Kidney (tissue), 14 donors: ENCODE data around the gene ASMTL. TPM values are rescaled to one million over a fixed set of nuclear protein-coding genes. Genes with fewer than 3 reads are reported as not detected.

Experiments
- DNase-seq, 5 donors: peaks; one replicate each; pipeline ENCODE4 v3.0.0-alpha.2; 2013 to 2020
- FAIRE-seq: peaks from 2 replicates; lab custom pipeline; 2012; peaks lifted over from hg19 to GRCh38; lab: Jason Lieb, UNC
- H3K27ac ChIP-seq, 2 donors: one replicate each; pipeline ENCODE4 v1.7.0; 2013; ENCODE audit warnings: low read depth in 2 of 2, low read length in 2 of 2, inconsistent platforms in 1 of 2
- H3K27me3 ChIP-seq: one replicate; pipeline ENCODE4 v1.7.1; 2013; ENCODE audit warnings: low read length, inconsistent platforms; ENCODE audit not compliant: control insufficient read depth, insufficient read depth
- H3K36me3 ChIP-seq, 3 donors: one replicate each; pipeline versions ENCODE4 v1.7.0 to v1.7.1; 2013; ENCODE audit warnings: low read length in 3 of 3, control low read depth in 1 of 3, inconsistent platforms in 1 of 3; ENCODE audit not compliant: insufficient read depth in 3 of 3, control insufficient read depth in 2 of 3
- H3K4me1 ChIP-seq, 3 donors: one replicate each; pipeline versions ENCODE4 v1.7.0 to v1.7.1; 2013; ENCODE audit warnings: low read length in 3 of 3, inconsistent platforms in 1 of 3, low read depth in 1 of 3; ENCODE audit not compliant: control insufficient read depth in 2 of 3, insufficient read depth in 2 of 3
- H3K4me3 ChIP-seq, 3 donors: one replicate each; pipeline versions ENCODE4 v1.7.0 to v1.8.1; 2013; ENCODE audit warnings: low read length in 3 of 3, control low read depth in 1 of 3, inconsistent platforms in 1 of 3
- H3K9ac ChIP-seq, 3 donors: one replicate each; pipeline versions ENCODE4 v1.7.0 to v1.7.1; 2013; ENCODE audit warnings: low read length in 3 of 3, control low read depth in 1 of 3, inconsistent platforms in 1 of 3
- H3K9me3 ChIP-seq, 3 donors: one replicate each; pipeline versions ENCODE4 v1.7.0 to v1.7.1; 2013; ENCODE audit warnings: low read length in 3 of 3, control low read depth in 1 of 3, inconsistent platforms in 1 of 3; ENCODE audit not compliant: control insufficient read depth in 2 of 3, insufficient read depth in 1 of 3
- intact Hi-C: fragments of 100-400 bp; cut with DNase I; formaldehyde crosslinking; loops from one replicate; pipeline ENCODE4 v1.11.1; 2022
- polyA plus RNA-seq: library from polyadenylated mRNA; stranded (reverse); fragments of 350-450 nt; fragmentation: Illumina TruSeq; extraction: RNeasy Lipid Tissue Mini Kit (QIAGEN cat#74804); gene quantifications from one replicate; pipeline ENCODE4 v1.2.3, GENCODE V29; 2014; ENCODE audit warnings: low read depth, low replicate concordance; ENCODE audit not compliant: insufficient read depth
- total RNA-seq: library from RNA; stranded (reverse); fragmentation: NEBNext Ultra II Directional; extraction: Animal tissue kit (Norgen Biotek cat#: 25700); gene quantifications from one replicate; pipeline ENCODE4 v1.2.1, GENCODE V29; 2021
- TF ChIP-seq, protein P1 (sequence below): IDR thresholded peaks from 3 replicates; pipeline ENCODE4 v1.5.1; 2012; ENCODE audit warnings: mild to moderate bottlenecking, moderate library complexity, borderline replicate concordance; ENCODE audit not compliant: insufficient read depth; ENCODE audit errors: extremely low read depth
- donor health status: control.
- donor health status: control.
- donor health status: control.
- donor health status: control.
- donor health status: control.
- donor health status: DM: yes; HTN: yes; CAD: no.
- donor health status: Normal renal cell carcinoma (clear cell type).

Gene ASMTL
- total and polyA plus RNA-seq, 2 donors from 2014 or later, result 29.9 to 33.3 TPM

DNA sequence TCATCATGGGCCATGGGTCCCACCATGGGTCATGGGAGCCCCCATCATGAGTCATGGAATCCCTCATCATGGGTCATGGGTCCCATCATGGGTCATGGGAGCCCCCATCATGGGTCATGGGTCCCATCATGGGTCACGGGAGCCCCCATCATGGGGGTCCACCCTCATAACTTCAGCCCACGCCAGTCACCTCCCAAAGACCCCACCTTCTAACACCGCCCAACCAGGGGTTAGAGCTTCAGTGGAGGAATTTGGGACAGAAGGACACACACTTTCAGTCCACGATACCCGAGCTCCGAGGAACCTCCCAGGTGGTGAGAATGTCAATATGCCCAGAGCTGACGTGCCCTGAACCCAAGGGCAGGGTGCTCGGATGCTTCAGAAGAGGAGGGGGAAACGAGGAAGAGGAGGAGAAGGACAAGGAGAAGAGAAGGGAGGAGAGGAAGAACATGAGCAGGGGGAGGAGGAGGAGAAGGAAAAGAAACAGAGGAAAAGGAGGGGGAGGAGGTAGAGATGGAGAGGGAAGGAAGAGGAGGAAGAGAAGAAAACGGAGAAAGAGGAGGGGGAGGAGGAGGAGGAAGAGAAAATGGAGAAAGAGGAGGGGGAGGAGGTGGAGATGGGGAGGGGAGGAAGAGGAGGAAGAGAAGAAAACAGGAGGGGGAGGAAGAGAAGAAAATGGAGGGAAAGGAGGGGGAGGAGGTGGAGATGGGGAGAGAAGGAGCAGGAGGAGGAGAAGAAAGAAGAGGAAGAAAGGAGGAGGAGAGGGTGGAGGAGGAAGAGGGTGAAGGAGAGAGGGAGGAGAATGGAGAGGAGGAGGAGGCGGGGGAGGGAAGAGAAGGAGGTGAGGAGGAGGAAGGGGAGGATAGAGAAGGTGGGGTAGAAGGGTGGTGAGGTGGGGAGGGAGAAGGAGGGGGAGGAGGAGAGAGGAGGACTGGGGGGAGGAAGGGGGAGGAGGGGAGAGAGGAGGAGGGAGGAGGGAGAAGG lies 98.4 kb downstream of the ASMTL start:
- Histone ChIP-seq H3K4me3 (no peak overlapping the region), H3K27ac (no peak overlapping the region), H3K4me1 (no peaks in the 10 kb centered on the region), H3K27me3 (no peaks in the 10 kb centered on the region), H3K9me3 (peaks cover 0 to 3% (median 0%) of the 10 kb centered on the region in 3 donors), H3K9ac (no peak overlapping the region), H3K36me3 (no peaks in the 10 kb centered on the region)
- TF ChIP-seq, protein P1, sequence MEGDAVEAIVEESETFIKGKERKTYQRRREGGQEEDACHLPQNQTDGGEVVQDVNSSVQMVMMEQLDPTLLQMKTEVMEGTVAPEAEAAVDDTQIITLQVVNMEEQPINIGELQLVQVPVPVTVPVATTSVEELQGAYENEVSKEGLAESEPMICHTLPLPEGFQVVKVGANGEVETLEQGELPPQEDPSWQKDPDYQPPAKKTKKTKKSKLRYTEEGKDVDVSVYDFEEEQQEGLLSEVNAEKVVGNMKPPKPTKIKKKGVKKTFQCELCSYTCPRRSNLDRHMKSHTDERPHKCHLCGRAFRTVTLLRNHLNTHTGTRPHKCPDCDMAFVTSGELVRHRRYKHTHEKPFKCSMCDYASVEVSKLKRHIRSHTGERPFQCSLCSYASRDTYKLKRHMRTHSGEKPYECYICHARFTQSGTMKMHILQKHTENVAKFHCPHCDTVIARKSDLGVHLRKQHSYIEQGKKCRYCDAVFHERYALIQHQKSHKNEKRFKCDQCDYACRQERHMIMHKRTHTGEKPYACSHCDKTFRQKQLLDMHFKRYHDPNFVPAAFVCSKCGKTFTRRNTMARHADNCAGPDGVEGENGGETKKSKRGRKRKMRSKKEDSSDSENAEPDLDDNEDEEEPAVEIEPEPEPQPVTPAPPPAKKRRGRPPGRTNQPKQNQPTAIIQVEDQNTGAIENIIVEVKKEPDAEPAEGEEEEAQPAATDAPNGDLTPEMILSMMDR, result no peak
- intact Hi-C loops, result no loop called here
- FAIRE-seq (no peak), DNase-seq (peak in 1 of 5 donors; percentile 15)

Other genes starting within 250 kb of the ASMTL start
- gene CRLF2, start 240.3 kb downstream of the ASMTL start, total RNA-seq, result 1.6 TPM
- not detected for gene CRLF2, start 240.3 kb downstream of the ASMTL start, polyA plus RNA-seq
- gene CSF2RA, start 184.1 kb downstream of the ASMTL start, total RNA-seq, result 15.5 TPM
- gene CSF2RA, start 184.1 kb downstream of the ASMTL start, polyA plus RNA-seq, result 1.9 TPM
- gene IL3RA, start 116.1 kb downstream of the ASMTL start, total RNA-seq, result 4.6 TPM
- gene IL3RA, start 116.1 kb downstream of the ASMTL start, polyA plus RNA-seq, result 10.2 TPM
- gene SLC25A6, start 60.8 kb downstream of the ASMTL start, total RNA-seq, result 357 TPM
- 654 TPM for gene SLC25A6, start 60.8 kb downstream of the ASMTL start, polyA plus RNA-seq
- 6.6 TPM for gene P2RY8, start 84.3 kb upstream of the ASMTL start, total RNA-seq
- gene P2RY8, start 84.3 kb upstream of the ASMTL start, polyA plus RNA-seq, result 1.4 TPM
- gene AKAP17A, start 138.7 kb upstream of the ASMTL start, total RNA-seq, result 45.1 TPM
- 19.6 TPM for gene AKAP17A, start 138.7 kb upstream of the ASMTL start, polyA plus RNA-seq
- 0.22 TPM for gene ASMT, start 162.2 kb upstream of the ASMTL start, total RNA-seq
- gene ASMT, start 162.2 kb upstream of the ASMTL start, polyA plus RNA-seq, result not detected